GM12872 (cell line): ENCODE measurements around the gene MYH11.

Experiments used
- CTCF ChIP-seq: IDR thresholded peaks from 3 replicates; pipeline ENCODE4 v1.5.1; 2011; ENCODE audit warnings: low read depth, mild to moderate bottlenecking, low read length, moderate library complexity; ENCODE audit not compliant: insufficient read depth

MYH11 gene

DNA sequence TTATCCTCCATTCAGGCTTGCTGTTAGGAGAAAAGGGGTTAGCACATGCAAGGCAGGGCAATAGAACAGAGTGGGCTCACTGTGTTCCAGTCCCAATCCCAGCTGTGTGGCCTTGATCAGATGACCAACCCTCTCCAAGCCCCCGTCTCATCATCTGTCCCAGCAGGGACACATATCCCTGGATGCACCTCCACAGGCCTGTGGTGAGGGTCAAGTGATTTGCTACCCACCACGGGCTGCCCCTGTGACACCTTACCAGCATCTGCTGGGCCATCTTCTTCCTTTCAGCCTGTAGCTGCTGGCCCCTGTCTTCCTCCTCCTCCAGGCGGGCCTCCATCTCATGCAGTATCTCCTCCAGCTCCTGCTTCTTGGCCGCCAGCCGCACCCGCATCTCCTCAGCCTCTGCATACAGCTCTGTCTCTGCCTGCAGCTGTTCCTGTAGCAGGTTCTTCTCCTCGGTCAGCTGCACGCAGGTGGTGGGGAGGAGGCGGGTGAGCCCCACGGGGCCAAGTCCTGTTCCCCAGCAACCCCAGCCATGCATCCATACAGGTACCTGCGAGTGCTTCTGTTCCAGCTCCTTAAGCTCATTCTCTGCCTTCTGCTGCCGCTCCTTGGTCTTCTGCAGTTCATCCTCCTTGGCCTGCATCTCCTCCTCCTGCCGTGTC, 115.5 kb downstream of the MYH11 start:
- no peak for TF ChIP-seq CTCF

DNA sequence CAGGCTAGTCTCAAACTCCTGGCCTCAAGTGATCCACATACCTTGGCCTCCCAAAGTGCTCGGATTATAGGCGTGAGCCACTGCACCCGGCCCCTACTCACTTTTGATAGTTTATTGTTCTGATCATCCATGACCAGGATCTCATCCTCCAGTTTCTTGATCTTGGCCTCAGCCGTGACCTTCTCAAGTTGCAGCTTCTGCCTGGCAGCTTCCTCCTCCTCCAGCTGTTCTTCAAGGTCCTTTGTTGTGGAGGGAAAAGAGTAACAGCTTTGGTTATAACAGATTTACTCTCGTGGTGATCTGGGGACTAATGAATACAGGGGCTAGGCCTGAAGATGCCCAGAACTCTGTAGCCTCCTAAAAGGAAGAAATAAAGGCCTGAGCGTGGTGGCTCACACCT, 116.9 kb downstream of the MYH11 start:
- no peak for TF ChIP-seq CTCF

DNA sequence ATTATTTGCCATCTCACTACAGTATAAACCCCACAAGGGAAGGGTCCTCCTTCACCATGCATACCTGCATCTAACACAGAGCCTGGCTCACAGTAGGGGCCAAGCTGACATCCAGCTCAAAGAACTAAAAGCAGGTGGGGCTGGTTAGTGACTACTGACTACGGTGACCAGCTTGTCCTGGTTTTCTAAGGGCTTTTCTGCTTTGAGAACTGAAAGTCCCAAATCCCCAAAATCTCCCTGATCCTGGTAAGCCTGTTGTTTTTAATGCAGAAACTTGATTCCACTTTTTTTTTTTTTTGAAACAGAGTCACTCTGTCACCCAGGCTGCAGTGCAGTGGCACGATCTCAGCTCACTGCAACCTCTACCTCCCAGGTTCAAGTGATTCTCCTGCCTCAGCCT, 117.4 kb downstream of the MYH11 start:
- TF ChIP-seq CTCF, result no peak

GRCh38 chr16:15737140-15737644, 119.6 kb downstream of the MYH11 start:
- TF ChIP-seq CTCF, result no peak

GRCh38 chr16:15736529-15736928, 120.3 kb downstream of the MYH11 start:
- TF ChIP-seq CTCF, result no peak

DNA sequence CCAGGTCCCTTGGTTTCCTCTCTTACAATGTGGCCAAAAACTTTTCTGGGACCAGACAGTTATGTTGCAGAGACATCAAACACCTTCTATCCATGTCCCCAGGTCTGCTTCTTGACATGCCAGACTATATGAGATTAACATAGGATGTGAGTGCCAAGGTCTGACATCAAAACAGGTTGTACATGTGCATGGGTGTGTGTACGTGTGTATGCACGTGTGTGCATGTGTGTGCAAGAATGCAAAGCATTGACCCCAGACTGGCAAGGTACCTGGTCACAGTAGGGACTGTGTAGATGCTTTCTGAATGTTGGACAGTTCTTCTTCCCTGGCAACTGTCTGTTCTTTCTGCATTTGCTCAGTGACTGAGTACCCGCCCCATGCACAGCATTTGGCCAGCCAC, 121.2 kb downstream of the MYH11 start:
- TF ChIP-seq CTCF, result no peak

DNA sequence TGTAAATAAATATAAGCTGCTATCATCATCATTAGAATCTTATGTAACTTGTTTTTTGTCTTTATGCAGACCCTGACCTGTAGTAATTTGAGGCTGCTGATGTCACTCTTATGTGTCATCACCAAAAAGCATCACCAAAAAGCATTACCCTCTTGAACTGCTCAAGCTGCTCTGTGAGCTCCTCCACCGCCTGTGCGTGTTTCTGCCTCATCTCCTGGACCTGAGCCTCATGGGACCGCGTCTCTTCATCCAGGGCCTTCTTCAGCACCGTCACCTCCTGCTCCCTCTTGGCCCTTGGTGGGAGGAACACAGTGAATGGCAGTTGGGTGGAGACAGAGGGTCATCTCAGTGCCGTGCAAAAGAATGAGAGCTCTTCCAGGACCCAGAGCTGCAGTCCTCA, 124.4 kb downstream of the MYH11 start:
- no peak for TF ChIP-seq CTCF

DNA sequence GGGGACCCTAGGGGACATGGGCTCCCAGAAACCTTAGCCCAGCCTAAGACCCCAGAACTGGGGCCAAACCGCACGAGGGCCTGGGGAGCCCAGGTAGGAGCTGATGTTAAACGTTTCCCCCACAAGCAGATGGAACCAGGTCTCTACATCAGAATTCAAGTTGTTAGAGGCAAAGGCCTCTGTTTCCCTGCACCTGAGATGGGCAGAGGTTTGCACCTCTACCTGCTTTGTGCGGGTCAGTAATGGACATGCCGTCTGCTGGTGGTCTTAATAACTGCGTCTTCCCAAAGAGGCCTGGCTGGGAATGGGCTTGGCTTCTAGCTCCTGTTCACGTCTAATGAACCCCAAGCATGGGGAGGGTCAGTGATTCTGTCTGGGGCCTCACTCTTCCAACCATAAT, 127.7 kb downstream of the MYH11 start:
- no peak for TF ChIP-seq CTCF
